Natural killer cell (primary cell): ENCODE data around the gene KPNA5. TPM values are rescaled to one million over a fixed set of nuclear protein-coding genes. Genes with fewer than 3 reads are reported as not detected.

Source experiments
- ATAC-seq, 3 donors: fragments of 150-1000 bp in 2 of 3; fragments of 200-7000 bp in 1 of 3; cut with Tn5 transposase; 1 replicate in 1 of 3; 2 replicates in 2 of 3; pipeline ENCODE4 v1.10.0; 2021; ENCODE audit warnings: mild to moderate bottlenecking in 2 of 3, moderate library complexity in 2 of 3
- DNase-seq, 2 donors: peaks; one replicate each; pipeline versions ENCODE4 v3.0.0 to v3.0.0-alpha.2; 2013 to 2021; ENCODE audit warnings: mixed read lengths in 1 of 2
- H3K27ac ChIP-seq: one replicate; pipeline ENCODE4 v1.5.1; 2013; ENCODE audit warnings: mild to moderate bottlenecking, low read length
- H3K27me3 ChIP-seq: one replicate; pipeline ENCODE4 v1.6.1; 2013; ENCODE audit warnings: low read length; ENCODE audit not compliant: control insufficient read depth, insufficient read depth
- H3K36me3 ChIP-seq: one replicate; pipeline ENCODE4 v1.6.1; 2013; ENCODE audit warnings: low read length; ENCODE audit not compliant: control insufficient read depth, insufficient read depth
- H3K4me1 ChIP-seq: one replicate; pipeline ENCODE4 v1.6.1; 2013; ENCODE audit warnings: low read length; ENCODE audit not compliant: control insufficient read depth, insufficient read depth
- H3K4me3 ChIP-seq: one replicate; pipeline ENCODE4 v1.5.1; 2013; ENCODE audit warnings: low read length
- H3K9me3 ChIP-seq: one replicate; pipeline ENCODE4 v1.6.1; 2013; ENCODE audit warnings: low read length; ENCODE audit not compliant: control insufficient read depth, insufficient read depth
- H3K27ac Mint-ChIP-seq, 2 donors: one replicate each; pipeline ENCODE4 v1.8.0; 2022; ENCODE audit warnings: mild to moderate bottlenecking in 2 of 2, mixed read lengths in 2 of 2, moderate library complexity in 1 of 2
- H3K27me3 Mint-ChIP-seq, 2 donors: one replicate each; pipeline ENCODE4 v1.8.0; 2022; ENCODE audit warnings: low read depth in 2 of 2, mixed read lengths in 2 of 2
- H3K36me3 Mint-ChIP-seq: one replicate; pipeline ENCODE4 v1.8.0; 2022; ENCODE audit warnings: mixed read lengths
- H3K4me1 Mint-ChIP-seq, 2 donors: one replicate each; pipeline ENCODE4 v1.8.0; 2022; ENCODE audit warnings: mixed read lengths in 2 of 2
- H3K4me3 Mint-ChIP-seq: one replicate; pipeline ENCODE4 v1.8.0; 2022; ENCODE audit warnings: mild to moderate bottlenecking, moderate library complexity, mixed read lengths
- H3K9me3 Mint-ChIP-seq, 2 donors: one replicate each; pipeline ENCODE4 v1.8.0; 2022; ENCODE audit warnings: mixed read lengths in 2 of 2
- CTCF ChIP-seq: fragments of 200-600 bp; IDR thresholded peaks from one replicate; pipeline ENCODE4 v1.8.0; 2022; ENCODE audit warnings: antibody characterized with exemption
- WGBS: methylation state at CpG from one replicate; pipeline ENCODE4 v1.1.7; 2013; ENCODE audit warnings: missing lambda C conversion rate; ENCODE audit not compliant: insufficient coverage; 5-methylcytosine and 5-hydroxymethylcytosine counted together
- intact Hi-C: fragments of 100-400 bp; cut with micrococcal nuclease; formaldehyde crosslinking; loops from one replicate; pipeline ENCODE4 v1.14.2; 2022
- total RNA-seq, 4 donors: library from RNA; stranded (reverse); fragments of 120-200 nt in 1 of 4; gene quantifications; one replicate each; pipeline versions ENCODE4 v1.2.3 to v1.2.4, GENCODE V29; 2013 to 2022

KPNA5 gene
- total RNA-seq, 3 donors from 2014 or later (not counting 1 experiment from before 2014, with no cell fraction given): 28.6 to 31.4 (median 29.1) TPM

- H3K9me3 ChIP-seq: no peaks in the 10 kb centered on the region
- Mint-ChIP-seq H3K36me3 (no peaks in the 10 kb centered on the region), H3K4me3 (no peak overlapping the region), H3K9me3 (no peaks in the 10 kb centered on the region), H3K27ac (no peak overlapping the region), H3K27me3 (peaks cover 6 to 7% of the 10 kb centered on the region in 2 donors), H3K4me1 (no peaks in the 10 kb centered on the region)
- TF ChIP-seq CTCF: no peak
- H3K4me3 ChIP-seq: no peak overlapping the region
- no peaks in the 10 kb centered on the region for H3K4me1 ChIP-seq
- no peaks in the 10 kb centered on the region for H3K36me3 ChIP-seq
- DNase-seq: no peak
- peaks cover 2% of the 10 kb centered on the region for H3K27me3 ChIP-seq
- 70% methylated on average over 4 of the region's 5 CpGs for WGBS
- ATAC-seq: no peak
- no peak overlapping the region for H3K27ac ChIP-seq
- intact Hi-C loops: no loop called here
These were observed 102.8 kb downstream of the KPNA5 start for GRCh38 chr6:116783852-116784251.

Other genes starting within 250 kb of the KPNA5 start
- 10 to 100 TPM in 2 of 3 donors, 1 to 10 TPM in 1; 7.9 to 20.6 (median 12.3) TPM for gene CALHM6, start 219.8 kb upstream of the KPNA5 start, total RNA-seq
- gene CALHM5, start 169.6 kb upstream of the KPNA5 start, total RNA-seq: under 1 TPM in 2 of 3 donors, not detected in 1; 0.05 TPM
- under 1 TPM in 1 of 3 donors, not detected in 2; 0.66 TPM for gene TRAPPC3L, start 135.5 kb upstream of the KPNA5 start, total RNA-seq
- gene CALHM4, start 127.5 kb upstream of the KPNA5 start, total RNA-seq: not detected
- 10 to 100 TPM; 47.0 to 48.9 (median 47.1) TPM for gene RWDD1, start 109.7 kb upstream of the KPNA5 start, total RNA-seq
- gene RSPH4A, start 64.7 kb upstream of the KPNA5 start, total RNA-seq: 1 to 10 TPM in 1 of 3 donors, under 1 TPM in 2; 0.64 to 1.0 (median 0.95) TPM
- 10 to 100 TPM; 16.4 to 20.0 (median 19.4) TPM for gene ZUP1, start 12.4 kb upstream of the KPNA5 start, total RNA-seq
- gene FAM162B, start 84.5 kb downstream of the KPNA5 start, total RNA-seq: not detected
- not detected for gene GPRC6A, start 147.9 kb downstream of the KPNA5 start, total RNA-seq
- gene RFX6, start 196.0 kb downstream of the KPNA5 start, total RNA-seq: not detected